Left hindlimb (tissue), 1 donor: Measurements from ENCODE around the gene GFRA1.

Experiments used
- DNase-seq: peaks from one replicate; pipeline ENCODE4 v3.0.0-alpha.2; 2018

Gene GFRA1

GRCh38 chr10:116272440-116273283, at the start of gene GFRA1:
GFRA1 (minus strand) TSS chr10:116273206; CDS start chr10:116272029, 1,177 bp downstream.
- DNase-seq = peak; percentile 66

GRCh38 chr10:116316503-116316902, 43.5 kb upstream of the GFRA1 start:
- no peak for DNase-seq

GRCh38 chr10:116312548-116312947, 39.5 kb upstream of the GFRA1 start:
- no peak for DNase-seq

- DNase-seq = no peak
Measured at GRCh38 chr10:116311706-116312490, 38.9 kb upstream of the GFRA1 start.

- DNase-seq = no peak
Measured at GRCh38 chr10:116311016-116311415, 38.0 kb upstream of the GFRA1 start.

GRCh38 chr10:116307455-116307854, 34.4 kb upstream of the GFRA1 start:
- DNase-seq = no peak

GRCh38 chr10:116306847-116307246, 33.8 kb upstream of the GFRA1 start:
- no peak for DNase-seq

GRCh38 chr10:116304923-116305322, 31.9 kb upstream of the GFRA1 start:
- DNase-seq = no peak

- peak; percentile 38 for DNase-seq
Measured at GRCh38 chr10:116300542-116300941, 27.5 kb upstream of the GFRA1 start.

- no peak for DNase-seq
Measured at GRCh38 chr10:116298586-116298985, 25.6 kb upstream of the GFRA1 start.

GRCh38 chr10:116296291-116296721, 23.3 kb upstream of the GFRA1 start:
- DNase-seq = no peak

- no peak for DNase-seq
Measured at GRCh38 chr10:116292493-116292892, 19.5 kb upstream of the GFRA1 start.

- no peak for DNase-seq
Measured at GRCh38 chr10:116289652-116290051, 16.6 kb upstream of the GFRA1 start.

- DNase-seq = peak; percentile 38
Measured at GRCh38 chr10:116287906-116288501, 15.0 kb upstream of the GFRA1 start.

- no peak for DNase-seq
Measured at GRCh38 chr10:116286626-116287200, 13.7 kb upstream of the GFRA1 start.

GRCh38 chr10:116281775-116282174, 8.8 kb upstream of the GFRA1 start:
- no peak for DNase-seq

GRCh38 chr10:116278846-116279245, 5.8 kb upstream of the GFRA1 start:
- DNase-seq = no peak

- DNase-seq = no peak
Measured at GRCh38 chr10:116276981-116277380, 4.0 kb upstream of the GFRA1 start.

GRCh38 chr10:116274064-116274904, 1.3 kb upstream of the GFRA1 start:
- DNase-seq = peak; percentile 74

- no peak for DNase-seq
Measured at GRCh38 chr10:116271593-116272439, 1.2 kb downstream of the GFRA1 start.
